Panc1 (cell line): ENCODE results near the gene ZNF77. TPM values are rescaled to one million over a fixed set of nuclear protein-coding genes. Genes with fewer than 3 reads are reported as not detected.

Source experiments
- ATAC-seq: fragments of 200-7000 bp; cut with Tn5 transposase; 2 replicates; pipeline ENCODE4 v1.9.1; 2020; ENCODE audit warnings: mild to moderate bottlenecking, moderate library complexity
- BruUV-seq: library from RNA; stranded (reverse); fragments of 400-500 nt; replicated peaks from 2 replicates; lab custom pipeline; 2021; lab: Mats Ljungman, UMichigan
- CTCF ChIA-PET: fragments of 300-600 bp; sonication (Branson Sonifier 250); formaldehyde crosslinking; loops from one replicate; lab custom pipeline; 2022; ENCODE audit warnings: antibody characterized with exemption; lab: Charles Lee
- POLR2A ChIA-PET: fragments of 300-600 bp; sonication (Branson Sonifier 250); formaldehyde crosslinking; loops from one replicate; lab custom pipeline; 2022; ENCODE audit warnings: antibody characterized with exemption; lab: Charles Lee
- DNase-seq: peaks from one replicate; pipeline ENCODE4 v3.0.0-alpha.2; 2010; ENCODE audit warnings: low read depth, low spot score
- H3K27ac ChIP-seq: 2 replicates; pipeline ENCODE4 v1.5.1; 2011; ENCODE audit warnings: mild to moderate bottlenecking, low read length, inconsistent platforms
- H3K27me3 ChIP-seq: fragments of 200-500 bp; sonication (Bioruptor generic); 2 replicates; pipeline ENCODE4 v1.6.0; 2014; ENCODE audit warnings: low read length, inconsistent platforms; ENCODE audit not compliant: control insufficient read depth, insufficient read depth
- H3K36me3 ChIP-seq: fragments of 200-500 bp; sonication (Bioruptor generic); 2 replicates; pipeline ENCODE4 v1.5.1; 2014; ENCODE audit warnings: inconsistent platforms, mild to moderate bottlenecking, low read length, moderate library complexity; ENCODE audit not compliant: control insufficient read depth, insufficient read depth
- H3K4me1 ChIP-seq: 2 replicates; pipeline ENCODE4 v1.5.1; 2011; ENCODE audit warnings: inconsistent platforms, mild to moderate bottlenecking, low read length, moderate library complexity; ENCODE audit not compliant: control insufficient read depth, insufficient read depth
- H3K4me3 ChIP-seq, 2 experiments: 2 replicates each; pipeline ENCODE4 v1.5.1; 2011 to 2012; ENCODE audit warnings: low read depth in 2 of 2, low read length in 2 of 2, mild to moderate bottlenecking in 2 of 2, inconsistent platforms in 1 of 2, moderate library complexity in 1 of 2
- H3K9me3 ChIP-seq: fragments of 200-500 bp; sonication (Bioruptor generic); 2 replicates; pipeline ENCODE4 v1.5.1; 2014; ENCODE audit warnings: low read depth, mild to moderate bottlenecking, inconsistent platforms, low read length, moderate library complexity; ENCODE audit not compliant: control insufficient read depth, insufficient read depth
- POLR2AphosphoS5 ChIP-seq: IDR thresholded peaks from 2 replicates; pipeline ENCODE4 v1.6.1; 2012; ENCODE audit warnings: mild to moderate bottlenecking, low read depth, low read length, moderate library complexity
- REST ChIP-seq, 2 experiments: IDR thresholded peaks; 2 replicates each; pipeline ENCODE4 v1.6.1; 2011 to 2012; ENCODE audit warnings: low read depth in 2 of 2, control low read depth in 1 of 2, low read length in 1 of 2, mild to moderate bottlenecking in 1 of 2, moderate library complexity in 1 of 2; ENCODE audit not compliant: insufficient read depth in 1 of 2
- SIN3A ChIP-seq: IDR thresholded peaks from 2 replicates; pipeline ENCODE4 v1.6.1; 2012; ENCODE audit warnings: low read depth, mild to moderate bottlenecking, low read length, moderate library complexity, borderline replicate concordance; ENCODE audit not compliant: insufficient read depth
- TCF7L2 ChIP-seq: IDR thresholded peaks from 2 replicates; pipeline ENCODE4 v1.6.1; 2011; ENCODE audit warnings: mild to moderate bottlenecking, low read depth, low read length, inconsistent platforms
- in situ Hi-C: cut with HindIII; loops from 2 replicates; pipeline ENCODE4 v1.10.0; 2016; ENCODE audit warnings: low sequenced_read_pairs, low pct_unique_long_range_greater_than_20kb
- intact Hi-C: fragments of 100-400 bp; cut with micrococcal nuclease; formaldehyde crosslinking; loops from one replicate; pipeline ENCODE4 v1.10.0; 2022; ENCODE audit not compliant: unreplicated experiment
- total RNA-seq: library from RNA; stranded (reverse); gene quantifications from one replicate; pipeline ENCODE4 v1.2.1, GENCODE V29; 2021; ENCODE audit not compliant: unreplicated experiment
- TF ChIP-seq, protein P1 (sequence below): fragments of 450-650 bp; IDR thresholded peaks from 2 replicates; pipeline ENCODE4 v1.5.1; 2017; ENCODE audit warnings: mild to moderate bottlenecking

ZNF77 gene
- total RNA-seq, 1 experiment from 2014 or later = 4.5 TPM

GRCh38 chr19:2983351-2984214, 38.8 kb upstream of the ZNF77 start:
- DNase-seq (no peak), ATAC-seq (peak; percentile 50)
- no TSS peak for BruUV-seq
- Histone ChIP-seq H3K4me1 (peaks cover 3% of the 10 kb centered on the region; the same call in 1 of the 2 replicates), H3K4me3 (no peak overlapping the region; a peak in 1 of 4 replicates), H3K27ac (no peak overlapping the region), H3K27me3 (no peaks in the 10 kb centered on the region), H3K9me3 (no peaks in the 10 kb centered on the region), H3K36me3 (no peaks in the 10 kb centered on the region)
- TF ChIP-seq POLR2AphosphoS5 (no peak), SIN3A (no peak)
- in situ Hi-C loops = no loop called here
- POLR2A ChIA-PET = no interaction called here
- CTCF ChIA-PET = no interaction called here
- intact Hi-C loops = no loop called here

- no peaks in the 10 kb centered on the region for H3K36me3 ChIP-seq
- no peak for DNase-seq
- POLR2A ChIA-PET = no interaction called here
- peaks cover 5% of the 10 kb centered on the region for H3K4me1 ChIP-seq
- CTCF ChIA-PET = no interaction called here
- H3K27ac ChIP-seq = no peak overlapping the region
- intact Hi-C loops (no loop called here), in situ Hi-C loops (no loop called here)
- peak; percentile 49; the same call in 1 of the 2 replicates for ATAC-seq
- H3K4me3 ChIP-seq = no peak overlapping the region
- BruUV-seq = no TSS peak
- no peaks in the 10 kb centered on the region for H3K27me3 ChIP-seq
- no peaks in the 10 kb centered on the region for H3K9me3 ChIP-seq
- TF ChIP-seq, protein P1, sequence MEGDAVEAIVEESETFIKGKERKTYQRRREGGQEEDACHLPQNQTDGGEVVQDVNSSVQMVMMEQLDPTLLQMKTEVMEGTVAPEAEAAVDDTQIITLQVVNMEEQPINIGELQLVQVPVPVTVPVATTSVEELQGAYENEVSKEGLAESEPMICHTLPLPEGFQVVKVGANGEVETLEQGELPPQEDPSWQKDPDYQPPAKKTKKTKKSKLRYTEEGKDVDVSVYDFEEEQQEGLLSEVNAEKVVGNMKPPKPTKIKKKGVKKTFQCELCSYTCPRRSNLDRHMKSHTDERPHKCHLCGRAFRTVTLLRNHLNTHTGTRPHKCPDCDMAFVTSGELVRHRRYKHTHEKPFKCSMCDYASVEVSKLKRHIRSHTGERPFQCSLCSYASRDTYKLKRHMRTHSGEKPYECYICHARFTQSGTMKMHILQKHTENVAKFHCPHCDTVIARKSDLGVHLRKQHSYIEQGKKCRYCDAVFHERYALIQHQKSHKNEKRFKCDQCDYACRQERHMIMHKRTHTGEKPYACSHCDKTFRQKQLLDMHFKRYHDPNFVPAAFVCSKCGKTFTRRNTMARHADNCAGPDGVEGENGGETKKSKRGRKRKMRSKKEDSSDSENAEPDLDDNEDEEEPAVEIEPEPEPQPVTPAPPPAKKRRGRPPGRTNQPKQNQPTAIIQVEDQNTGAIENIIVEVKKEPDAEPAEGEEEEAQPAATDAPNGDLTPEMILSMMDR = no peak
- TF ChIP-seq SIN3A (no peak), POLR2AphosphoS5 (no peak), TCF7L2 (no peak), REST (IDR thresholded peaks at IDR 0.05; ENCODE audit: insufficient read depth in 1 of 2, low read depth in 2 of 2, low read length in 1 of 2) (no peak)
These were observed 38.2 kb upstream of the ZNF77 start for GRCh38 chr19:2982983-2983350.

- Histone ChIP-seq H3K27ac (no peak overlapping the region), H3K36me3 (no peaks in the 10 kb centered on the region), H3K9me3 (no peaks in the 10 kb centered on the region), H3K27me3 (no peaks in the 10 kb centered on the region), H3K4me1 (peaks cover 9% of the 10 kb centered on the region), H3K4me3 (no peak overlapping the region)
- TF ChIP-seq REST (IDR thresholded peaks at IDR 0.05; ENCODE audit: insufficient read depth in 1 of 2, low read depth in 2 of 2, low read length in 1 of 2) (no peak), TCF7L2 (no peak), SIN3A (no peak), POLR2AphosphoS5 (no peak)
- TF ChIP-seq, protein P1 = no peak
- ChIA-PET CTCF (no interaction called here), POLR2A (no interaction called here)
- intact Hi-C loops (no loop called here), in situ Hi-C loops (no loop called here)
- ATAC-seq (0 out of 2 replicates have a peak, but pooled peaks have one; percentile 11), DNase-seq (no peak)
- no TSS peak for BruUV-seq
These were observed 37.8 kb upstream of the ZNF77 start for GRCh38 chr19:2982561-2982960.
